ENCODE data around the gene BRD2. TPM values are rescaled to one million over a fixed set of nuclear protein-coding genes. Genes with fewer than 3 reads are reported as not detected.
A peak's percentile ranks its signal among the peaks of the same experiment; 100 is the strongest.

BRD2 gene
- total RNA-seq, 1 donor from 2014 or later: 306 TPM

DNA sequence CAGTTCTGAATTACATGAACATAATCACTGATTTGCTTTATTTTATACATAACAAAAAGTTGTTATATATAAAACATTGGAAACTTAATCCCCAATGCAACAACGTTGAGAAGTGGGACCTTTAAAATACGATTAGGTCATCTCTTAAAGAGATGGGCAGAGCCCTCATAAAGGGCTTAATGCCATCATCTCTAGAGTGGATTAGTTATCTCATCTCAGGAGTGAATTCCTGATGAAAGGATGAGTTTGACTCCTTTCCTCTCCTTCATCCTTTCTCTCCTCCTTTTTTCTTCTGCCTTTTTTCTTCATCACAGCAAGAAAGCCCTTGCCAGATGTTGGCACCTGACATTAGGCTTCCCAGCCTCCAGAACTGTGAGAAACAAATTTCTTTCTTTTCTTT is 27.1 kb downstream of the BRD2 start:
- H3K9me3 Mint-ChIP-seq: no peaks in the 10 kb centered on the region
- intact Hi-C loops (cut with micrococcal nuclease): no loop called here
- no peak for DNase-seq (ENCODE audit: low spot score)

GRCh38 chr6:33000055-33000454 is 31.7 kb downstream of the BRD2 start:
- no peak overlapping the region for H3K4me3 Mint-ChIP-seq (ENCODE audit: low read depth)
- no peak overlapping the region for H3K27ac Mint-ChIP-seq
- DNase-seq (ENCODE audit: low spot score): no peak
- intact Hi-C loops (cut with micrococcal nuclease): no loop called here
- no peaks in the 10 kb centered on the region for H3K36me3 Mint-ChIP-seq (ENCODE audit: low read depth)
- H3K27me3 Mint-ChIP-seq (ENCODE audit: low read depth): peaks cover 56% of the 10 kb centered on the region
- no peaks in the 10 kb centered on the region for H3K9me3 Mint-ChIP-seq
- peaks cover 7% of the 10 kb centered on the region for H3K4me1 Mint-ChIP-seq (ENCODE audit: low read depth)

More for the DNA sequence above, 27.1 kb downstream of the BRD2 start:
- no peak overlapping the region for H3K27ac Mint-ChIP-seq
- peaks cover 7% of the 10 kb centered on the region for H3K4me1 Mint-ChIP-seq (ENCODE audit: low read depth)
- no peak overlapping the region for H3K4me3 Mint-ChIP-seq (ENCODE audit: low read depth)
- no peaks in the 10 kb centered on the region for H3K36me3 Mint-ChIP-seq (ENCODE audit: low read depth)
- peaks cover 46% of the 10 kb centered on the region for H3K27me3 Mint-ChIP-seq (ENCODE audit: low read depth)

- Mint-ChIP-seq H3K27me3 (ENCODE audit: low read depth) (peaks cover 46% of the 10 kb centered on the region), H3K27ac (no peak overlapping the region), H3K9me3 (no peaks in the 10 kb centered on the region), H3K4me3 (ENCODE audit: low read depth) (no peak overlapping the region), H3K36me3 (ENCODE audit: low read depth) (no peaks in the 10 kb centered on the region), H3K4me1 (ENCODE audit: low read depth) (peaks cover 7% of the 10 kb centered on the region)
- intact Hi-C loops (cut with micrococcal nuclease): no loop called here
- DNase-seq (ENCODE audit: low spot score): no peak
Observed at GRCh38 chr6:33001685-33002084, 33.3 kb downstream of the BRD2 start.

DNA sequence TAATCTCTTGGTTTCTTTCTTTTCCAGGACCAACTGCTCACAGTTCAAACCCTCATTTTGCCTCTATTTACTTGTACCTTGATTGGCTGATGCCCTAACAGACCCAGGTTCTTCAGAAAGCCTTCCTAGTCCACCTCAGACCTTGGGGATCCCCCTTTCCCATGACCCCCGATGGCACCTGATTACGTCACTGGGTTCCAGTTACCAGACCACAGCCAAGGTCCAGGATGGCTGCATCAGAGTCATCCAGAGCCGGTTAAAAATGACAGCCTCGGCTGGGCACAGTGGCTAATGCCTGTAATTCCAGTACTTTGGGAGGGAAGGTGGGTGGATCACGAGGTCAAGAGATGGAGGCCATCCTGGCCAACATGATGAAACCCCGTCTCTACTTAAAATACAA is 36.5 kb downstream of the BRD2 start:
- Mint-ChIP-seq H3K4me1 (ENCODE audit: low read depth) (peaks cover 12% of the 10 kb centered on the region), H3K9me3 (no peaks in the 10 kb centered on the region), H3K36me3 (ENCODE audit: low read depth) (no peaks in the 10 kb centered on the region), H3K4me3 (ENCODE audit: low read depth) (no peak overlapping the region), H3K27ac (no peak overlapping the region), H3K27me3 (ENCODE audit: low read depth) (peaks cover 37% of the 10 kb centered on the region)
- DNase-seq (ENCODE audit: low spot score): no peak
- intact Hi-C loops (cut with micrococcal nuclease): no loop called here

GRCh38 chr6:33007831-33008400 is 39.5 kb downstream of the BRD2 start:
- Mint-ChIP-seq H3K4me1 (ENCODE audit: low read depth) (peaks cover 7% of the 10 kb centered on the region), H3K27me3 (ENCODE audit: low read depth) (peaks cover 28% of the 10 kb centered on the region), H3K27ac (no peak overlapping the region), H3K36me3 (ENCODE audit: low read depth) (no peaks in the 10 kb centered on the region), H3K9me3 (no peaks in the 10 kb centered on the region), H3K4me3 (ENCODE audit: low read depth) (no peak overlapping the region)
- intact Hi-C loops (cut with micrococcal nuclease): no loop called here
- no peak for DNase-seq (ENCODE audit: low spot score)

- intact Hi-C loops (cut with micrococcal nuclease): no loop called here
- Mint-ChIP-seq H3K27me3 (ENCODE audit: low read depth) (peaks cover 27% of the 10 kb centered on the region), H3K27ac (no peak within 1 kb of the TSS), H3K9me3 (no peaks in the 10 kb centered on the region), H3K4me1 (ENCODE audit: low read depth) (peaks cover 7% of the 10 kb centered on the region), H3K4me3 (ENCODE audit: low read depth) (peak within 1 kb of the TSS; percentile 43), H3K36me3 (ENCODE audit: low read depth) (no peaks in the 10 kb centered on the region)
- peak; percentile 22 for DNase-seq (ENCODE audit: low spot score)
Observed at GRCh38 chr6:33008944-33009861, 40.8 kb downstream of the BRD2 start, which contains the start of gene HLA-DOA. TSS of gene HLA-DOA (minus strand) at chr6:33009591.

DNA sequence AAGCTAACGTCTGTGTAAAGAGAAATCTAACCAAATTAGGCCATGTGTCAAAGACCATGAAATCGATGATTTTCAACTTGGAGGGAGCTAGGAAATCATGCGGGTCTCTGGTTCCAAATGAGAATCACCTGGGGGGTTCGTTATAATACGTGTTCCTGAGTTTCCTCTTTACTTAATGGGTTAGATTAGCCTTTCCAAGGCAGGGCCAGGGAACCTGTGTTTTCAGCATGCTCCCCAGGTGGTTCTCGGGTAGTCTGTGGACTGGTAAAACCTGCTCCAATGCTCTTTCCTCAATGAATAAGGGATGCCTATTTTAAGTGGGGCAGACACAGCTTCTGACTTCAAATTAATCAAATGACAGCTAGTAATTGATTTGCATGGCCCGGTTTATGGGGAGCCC is 42.0 kb downstream of the BRD2 start:
- Mint-ChIP-seq H3K27me3 (ENCODE audit: low read depth) (peaks cover 26% of the 10 kb centered on the region), H3K4me1 (ENCODE audit: low read depth) (peaks cover 8% of the 10 kb centered on the region), H3K4me3 (ENCODE audit: low read depth) (no peak overlapping the region), H3K27ac (no peak overlapping the region), H3K9me3 (no peaks in the 10 kb centered on the region), H3K36me3 (ENCODE audit: low read depth) (no peaks in the 10 kb centered on the region)
- no peak for DNase-seq (ENCODE audit: low spot score)
- intact Hi-C loops (cut with micrococcal nuclease): no loop called here

GRCh38 chr6:33013608-33014007 is 45.2 kb downstream of the BRD2 start:
- DNase-seq (ENCODE audit: low spot score): no peak
- no peaks in the 10 kb centered on the region for H3K36me3 Mint-ChIP-seq (ENCODE audit: low read depth)
- no peak overlapping the region for H3K4me3 Mint-ChIP-seq (ENCODE audit: low read depth)
- no peaks in the 10 kb centered on the region for H3K9me3 Mint-ChIP-seq
- H3K27me3 Mint-ChIP-seq (ENCODE audit: low read depth): peaks cover 24% of the 10 kb centered on the region
- peaks cover 19% of the 10 kb centered on the region for H3K4me1 Mint-ChIP-seq (ENCODE audit: low read depth)
- intact Hi-C loops (cut with micrococcal nuclease): loop anchor here (1.0 kb wide), 1 partner anchor 69 kb away; no protein-coding TSS in a partner anchor
- no peak overlapping the region for H3K27ac Mint-ChIP-seq

GRCh38 chr6:33014841-33015634 is 46.6 kb downstream of the BRD2 start:
- intact Hi-C loops (cut with micrococcal nuclease): loop anchor here (1.0 kb wide), 1 partner anchor 67 kb away; no protein-coding TSS in a partner anchor
- Mint-ChIP-seq H3K36me3 (ENCODE audit: low read depth) (no peaks in the 10 kb centered on the region), H3K27ac (no peak overlapping the region), H3K4me3 (ENCODE audit: low read depth) (no peak overlapping the region), H3K27me3 (ENCODE audit: low read depth) (peaks cover 21% of the 10 kb centered on the region), H3K9me3 (no peaks in the 10 kb centered on the region), H3K4me1 (ENCODE audit: low read depth) (peaks cover 25% of the 10 kb centered on the region)
- peak; percentile 49 for DNase-seq (ENCODE audit: low spot score)

GRCh38 chr6:33015798-33016197 is 47.4 kb downstream of the BRD2 start:
- peaks cover 28% of the 10 kb centered on the region for H3K4me1 Mint-ChIP-seq (ENCODE audit: low read depth)
- peaks cover 18% of the 10 kb centered on the region for H3K27me3 Mint-ChIP-seq (ENCODE audit: low read depth)
- H3K27ac Mint-ChIP-seq: no peak overlapping the region
- intact Hi-C loops (cut with micrococcal nuclease): no loop called here
- no peak overlapping the region for H3K4me3 Mint-ChIP-seq (ENCODE audit: low read depth)
- no peaks in the 10 kb centered on the region for H3K36me3 Mint-ChIP-seq (ENCODE audit: low read depth)
- DNase-seq (ENCODE audit: low spot score): no peak
- no peaks in the 10 kb centered on the region for H3K9me3 Mint-ChIP-seq

DNA sequence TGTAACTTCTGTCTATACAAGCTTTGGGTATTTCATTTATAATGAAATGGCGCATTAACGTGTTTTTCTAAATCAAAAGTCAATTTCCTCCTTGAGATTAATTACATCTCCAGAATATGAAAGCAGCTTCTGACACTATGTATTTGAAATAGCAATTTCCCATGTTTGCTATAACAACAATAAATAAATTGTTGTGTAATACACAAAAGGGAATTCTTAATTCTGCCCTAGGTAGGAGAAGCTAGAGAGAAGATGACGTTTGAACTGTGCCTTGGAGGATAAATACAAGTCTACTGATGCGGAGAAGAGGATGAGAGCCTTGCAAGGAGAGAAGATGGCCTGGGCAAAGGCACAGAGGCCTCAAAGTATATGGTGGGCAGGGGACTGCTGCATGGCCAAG is 48.6 kb downstream of the BRD2 start:
- intact Hi-C loops (cut with micrococcal nuclease): no loop called here
- Mint-ChIP-seq H3K27me3 (ENCODE audit: low read depth) (peaks cover 12% of the 10 kb centered on the region), H3K4me1 (ENCODE audit: low read depth) (peaks cover 28% of the 10 kb centered on the region), H3K27ac (no peak overlapping the region), H3K9me3 (no peaks in the 10 kb centered on the region), H3K4me3 (ENCODE audit: low read depth) (no peak overlapping the region), H3K36me3 (ENCODE audit: low read depth) (no peaks in the 10 kb centered on the region)
- DNase-seq (ENCODE audit: low spot score): no peak

DNA sequence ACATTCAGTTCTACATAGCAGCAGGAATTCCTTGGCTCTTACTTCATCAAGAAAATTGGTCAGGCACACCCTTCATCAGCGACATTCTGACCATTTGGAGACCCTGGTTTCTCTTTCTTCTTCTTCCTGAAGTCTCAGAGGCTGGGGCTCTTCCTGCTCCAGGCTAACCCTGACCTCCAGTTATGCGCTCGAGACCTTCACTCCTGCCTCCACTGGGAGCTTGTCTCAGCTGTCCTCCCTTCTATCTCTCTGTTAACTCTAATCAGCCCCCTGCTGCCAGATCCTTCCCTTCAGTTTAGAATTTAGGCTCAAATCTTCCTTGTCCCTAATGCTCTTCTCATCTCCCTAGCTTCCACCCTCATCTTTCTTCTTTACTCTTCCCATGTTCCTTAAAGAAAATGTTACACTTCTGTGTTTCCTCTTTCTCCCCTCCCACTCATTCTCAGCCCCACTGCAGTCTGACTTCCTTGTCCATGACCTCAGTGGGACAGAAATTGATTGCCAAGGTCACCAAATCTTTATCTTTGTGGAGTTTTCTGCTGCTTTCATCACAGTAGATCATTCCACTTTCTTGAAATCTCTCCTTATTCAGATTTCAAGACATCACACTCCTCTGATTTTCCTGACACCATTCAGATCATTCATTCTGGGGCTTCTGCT is 49.4 kb downstream of the BRD2 start:
- intact Hi-C loops (cut with micrococcal nuclease): no loop called here
- peaks cover 28% of the 10 kb centered on the region for H3K4me1 Mint-ChIP-seq (ENCODE audit: low read depth)
- H3K36me3 Mint-ChIP-seq (ENCODE audit: low read depth): no peaks in the 10 kb centered on the region
- DNase-seq (ENCODE audit: low spot score): no peak
- peaks cover 9% of the 10 kb centered on the region for H3K27me3 Mint-ChIP-seq (ENCODE audit: low read depth)
- no peaks in the 10 kb centered on the region for H3K9me3 Mint-ChIP-seq
- no peak overlapping the region for H3K27ac Mint-ChIP-seq
- no peak overlapping the region for H3K4me3 Mint-ChIP-seq (ENCODE audit: low read depth)
